Neural progenitor cell (in vitro differentiated cells): ENCODE data around the gene MINDY4. TPM values are rescaled to one million over a fixed set of nuclear protein-coding genes. Genes with fewer than 3 reads are reported as not detected.

Experiments
- DNase-seq: peaks from one replicate; pipeline ENCODE4 v3.0.0-alpha.2; 2016; ENCODE audit warnings: low spot score
- H2AFZ ChIP-seq: fragments of 200-600 bp; sonication (generic); replicated peaks from 2 replicates; pipeline ENCODE4 v1.6.1; 2016; ENCODE audit warnings: antibody characterized with exemption
- H3F3A ChIP-seq: fragments of 200-600 bp; sonication (generic); 2 replicates; pipeline ENCODE4 v1.6.1; 2016; ENCODE audit warnings: antibody characterized with exemption, low read depth
- H3K27ac ChIP-seq: fragments of 200-600 bp; sonication (generic); 2 replicates; pipeline ENCODE4 v1.5.1; 2016; ENCODE audit warnings: mild to moderate bottlenecking
- H3K27me3 ChIP-seq: fragments of 200-600 bp; sonication (generic); 2 replicates; pipeline ENCODE4 v1.6.1; 2016; ENCODE audit warnings: mild to moderate bottlenecking, moderate library complexity
- H3K36me3 ChIP-seq: fragments of 200-600 bp; sonication (generic); 2 replicates; pipeline ENCODE4 v1.5.1; 2016
- H3K4me1 ChIP-seq: fragments of 200-600 bp; sonication (generic); 2 replicates; pipeline ENCODE4 v1.6.1; 2016; ENCODE audit warnings: mixed run types
- H3K4me2 ChIP-seq: fragments of 200-600 bp; sonication (generic); 2 replicates; pipeline ENCODE4 v1.6.1; 2016
- H3K4me3 ChIP-seq: fragments of 200-600 bp; sonication (generic); 2 replicates; pipeline ENCODE4 v1.5.1; 2016
- H3K79me2 ChIP-seq: fragments of 200-600 bp; sonication (generic); 2 replicates; pipeline ENCODE4 v1.6.1; 2016; ENCODE audit warnings: low read depth
- H3K9ac ChIP-seq: fragments of 200-600 bp; sonication (generic); 2 replicates; pipeline ENCODE4 v1.6.1; 2016
- H3K9me3 ChIP-seq: fragments of 200-600 bp; sonication (generic); 2 replicates; pipeline ENCODE4 v1.5.1; 2016; ENCODE audit warnings: low read depth
- H4K20me1 ChIP-seq: fragments of 200-600 bp; sonication (generic); 2 replicates; pipeline ENCODE4 v1.6.1; 2016; ENCODE audit warnings: low read depth
- H3K27ac Mint-ChIP-seq: 3 replicates; pipeline ENCODE4 v1.8.0; 2021; ENCODE audit warnings: mixed read lengths
- H3K27me3 Mint-ChIP-seq: 2 replicates; pipeline ENCODE4 v1.8.0; 2022; ENCODE audit warnings: low read depth, mild to moderate bottlenecking, inconsistent platforms, moderate library complexity, mixed read lengths; ENCODE audit not compliant: insufficient read depth
- H3K36me3 Mint-ChIP-seq: 3 replicates; pipeline ENCODE4 v1.8.0; 2021; ENCODE audit warnings: mixed read lengths
- H3K4me1 Mint-ChIP-seq: 3 replicates; pipeline ENCODE4 v1.8.0; 2021; ENCODE audit warnings: mixed read lengths
- H3K4me3 Mint-ChIP-seq: 3 replicates; pipeline ENCODE4 v1.8.0; 2021; ENCODE audit warnings: mild to moderate bottlenecking, moderate library complexity, mixed read lengths
- H3K9me3 Mint-ChIP-seq: 3 replicates; pipeline ENCODE4 v1.8.0; 2020; ENCODE audit warnings: mixed read lengths
- EZH2 ChIP-seq: fragments of 200-600 bp; sonication (generic); IDR thresholded peaks from 2 replicates; pipeline ENCODE4 v1.6.1; 2017; ENCODE audit warnings: antibody characterized with exemption, mild to moderate bottlenecking, moderate library complexity
- EZH2phosphoT487 ChIP-seq: fragments of 200-600 bp; sonication (generic); IDR thresholded peaks from 2 replicates; pipeline ENCODE4 v1.6.1; 2017; ENCODE audit warnings: antibody characterized with exemption
- total RNA-seq: library from RNA; depleted of rRNA; stranded (reverse); fragments of >200 nt; gene quantifications from 2 replicates; pipeline ENCODE4 v1.2.3, GENCODE V29; 2015; ENCODE audit warnings: low replicate concordance
- TF ChIP-seq, protein P1 (sequence below): fragments of 200-600 bp; sonication (generic); IDR thresholded peaks from 2 replicates; pipeline ENCODE4 v1.5.1; 2017; ENCODE audit warnings: antibody characterized with exemption, mild to moderate bottlenecking

Gene MINDY4
- total RNA-seq, 1 donor from 2014 or later: 5.9 TPM

DNA sequence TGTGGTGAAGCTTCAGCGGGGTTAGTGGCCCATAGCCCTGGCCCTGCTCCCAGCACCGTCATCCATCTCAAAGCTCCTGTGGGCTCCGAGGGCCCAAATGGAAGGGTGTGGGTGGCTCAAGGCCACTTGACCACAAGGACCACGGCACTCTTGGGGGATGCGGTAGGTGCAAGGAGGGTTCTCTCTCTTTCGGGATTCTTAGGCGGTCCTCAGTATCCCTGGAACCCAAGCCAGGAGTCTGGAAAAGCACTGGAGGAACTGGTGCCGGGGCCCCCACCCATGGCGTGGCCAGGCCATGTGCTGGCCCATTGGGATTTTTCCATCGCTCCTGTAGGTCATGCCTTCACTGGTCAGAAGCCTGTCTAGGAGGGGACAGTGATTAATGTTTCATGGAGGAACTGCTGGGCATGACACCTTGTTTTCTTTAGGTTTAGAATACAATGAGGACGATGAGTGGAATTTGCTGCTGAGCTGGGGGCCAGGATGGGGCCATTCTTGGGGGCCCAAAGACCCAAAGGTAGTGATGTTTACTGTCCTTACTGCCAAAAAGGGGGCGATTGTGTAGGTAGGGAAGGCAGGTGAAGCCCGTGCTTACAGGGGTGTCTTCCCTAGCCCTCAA is 157.1 kb downstream of the MINDY4 start:
- Histone ChIP-seq H3K9me3 (no peaks in the 10 kb centered on the region), H3K27ac (no peak overlapping the region), H4K20me1 (no peaks in the 10 kb centered on the region), H3K27me3 (no peaks in the 10 kb centered on the region), H3K79me2 (no peaks in the 10 kb centered on the region), H3F3A (no peaks in the 10 kb centered on the region), H3K4me2 (no peak overlapping the region), H2AFZ (no peak overlapping the region), H3K9ac (no peak overlapping the region), H3K4me3 (no peak overlapping the region), H3K36me3 (no peaks in the 10 kb centered on the region), H3K4me1 (peaks cover 7% of the 10 kb centered on the region)
- no peak for DNase-seq
- Mint-ChIP-seq H3K4me1 (peaks cover 16% of the 10 kb centered on the region), H3K4me3 (no peak overlapping the region), H3K36me3 (no peaks in the 10 kb centered on the region), H3K27ac (no peak overlapping the region), H3K9me3 (peaks cover 15% of the 10 kb centered on the region), H3K27me3 (peaks cover 7% of the 10 kb centered on the region)
- TF ChIP-seq, protein P1, sequence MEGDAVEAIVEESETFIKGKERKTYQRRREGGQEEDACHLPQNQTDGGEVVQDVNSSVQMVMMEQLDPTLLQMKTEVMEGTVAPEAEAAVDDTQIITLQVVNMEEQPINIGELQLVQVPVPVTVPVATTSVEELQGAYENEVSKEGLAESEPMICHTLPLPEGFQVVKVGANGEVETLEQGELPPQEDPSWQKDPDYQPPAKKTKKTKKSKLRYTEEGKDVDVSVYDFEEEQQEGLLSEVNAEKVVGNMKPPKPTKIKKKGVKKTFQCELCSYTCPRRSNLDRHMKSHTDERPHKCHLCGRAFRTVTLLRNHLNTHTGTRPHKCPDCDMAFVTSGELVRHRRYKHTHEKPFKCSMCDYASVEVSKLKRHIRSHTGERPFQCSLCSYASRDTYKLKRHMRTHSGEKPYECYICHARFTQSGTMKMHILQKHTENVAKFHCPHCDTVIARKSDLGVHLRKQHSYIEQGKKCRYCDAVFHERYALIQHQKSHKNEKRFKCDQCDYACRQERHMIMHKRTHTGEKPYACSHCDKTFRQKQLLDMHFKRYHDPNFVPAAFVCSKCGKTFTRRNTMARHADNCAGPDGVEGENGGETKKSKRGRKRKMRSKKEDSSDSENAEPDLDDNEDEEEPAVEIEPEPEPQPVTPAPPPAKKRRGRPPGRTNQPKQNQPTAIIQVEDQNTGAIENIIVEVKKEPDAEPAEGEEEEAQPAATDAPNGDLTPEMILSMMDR: no peak
- TF ChIP-seq EZH2phosphoT487: no peak
- no peak for TF ChIP-seq EZH2

DNA sequence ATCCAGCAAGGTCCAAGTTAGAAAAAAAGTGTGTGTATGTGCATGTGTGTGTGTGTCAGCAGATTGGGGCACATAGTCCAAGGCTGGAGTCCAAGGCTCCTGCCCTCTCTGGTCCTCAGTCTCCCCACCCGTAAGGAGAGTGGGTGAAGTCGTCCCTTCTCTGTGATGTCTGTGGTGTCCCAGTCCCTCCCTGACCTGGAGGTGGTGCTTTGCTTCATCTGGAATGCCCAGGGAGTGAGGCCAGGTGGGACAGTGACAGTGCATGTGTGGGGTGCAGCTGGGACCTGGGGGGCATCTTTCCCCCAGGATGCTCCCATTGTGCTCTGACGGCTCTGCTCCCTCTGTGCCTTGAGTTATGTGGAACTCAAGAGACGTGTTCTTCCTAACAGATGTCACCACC is 158.5 kb downstream of the MINDY4 start:
- no peak overlapping the region for H3K4me2 ChIP-seq
- no peak overlapping the region for H3K9ac ChIP-seq
- H3K27me3 Mint-ChIP-seq: peaks cover 3% of the 10 kb centered on the region
- H3K4me1 Mint-ChIP-seq: peaks cover 26% of the 10 kb centered on the region
- H3F3A ChIP-seq: no peaks in the 10 kb centered on the region
- no peaks in the 10 kb centered on the region for H3K79me2 ChIP-seq
- H3K27ac Mint-ChIP-seq: peak overlapping the region; percentile 53
- H3K9me3 ChIP-seq: no peaks in the 10 kb centered on the region
- H3K4me1 ChIP-seq: peaks cover 19% of the 10 kb centered on the region
- no peaks in the 10 kb centered on the region for H3K36me3 ChIP-seq
- no peak overlapping the region for H3K4me3 Mint-ChIP-seq
- DNase-seq: no peak
- H3K4me3 ChIP-seq: no peak overlapping the region
- H4K20me1 ChIP-seq: no peaks in the 10 kb centered on the region
- H3K9me3 Mint-ChIP-seq: peaks cover 15% of the 10 kb centered on the region
- TF ChIP-seq, protein P1: no peak
- H2AFZ ChIP-seq: no peak overlapping the region
- no peaks in the 10 kb centered on the region for H3K27me3 ChIP-seq
- H3K36me3 Mint-ChIP-seq: no peaks in the 10 kb centered on the region
- H3K27ac ChIP-seq: no peak overlapping the region

- H3K4me3 Mint-ChIP-seq: no peak overlapping the region
Observed at GRCh38 chr7:30930621-30931020, 159.4 kb downstream of the MINDY4 start.

More at GRCh38 chr7:30930621-30931020, 159.4 kb downstream of the MINDY4 start:
- Histone ChIP-seq H3K4me2 (no peak overlapping the region), H3K9ac (no peak overlapping the region), H3K27me3 (no peaks in the 10 kb centered on the region), H4K20me1 (no peaks in the 10 kb centered on the region), H3K27ac (no peak overlapping the region), H3K9me3 (no peaks in the 10 kb centered on the region), H3K79me2 (no peaks in the 10 kb centered on the region), H3F3A (no peaks in the 10 kb centered on the region), H3K36me3 (no peaks in the 10 kb centered on the region), H3K4me1 (peaks cover 19% of the 10 kb centered on the region), H2AFZ (no peak overlapping the region), H3K4me3 (no peak overlapping the region)
- Mint-ChIP-seq H3K4me1 (peaks cover 26% of the 10 kb centered on the region), H3K27me3 (peaks cover 3% of the 10 kb centered on the region), H3K27ac (no peak overlapping the region), H3K36me3 (no peaks in the 10 kb centered on the region), H3K9me3 (peaks cover 15% of the 10 kb centered on the region)
- TF ChIP-seq EZH2 (no peak), EZH2phosphoT487 (no peak)
- TF ChIP-seq, protein P1: no peak
- no peak for DNase-seq
